SK-N-MC (cell line): ENCODE measurements around the gene ALOX5AP.

Source experiments
- EZH2 ChIP-seq: fragments of 200-600 bp; sonication (generic); IDR thresholded peaks from one replicate; pipeline ENCODE4 v1.6.1; 2017; ENCODE audit warnings: antibody characterized with exemption
- FOXP2 ChIP-seq: optimal IDR thresholded peaks from 2 replicates; pipeline ENCODE3; 2011; ENCODE audit warnings: mild to moderate bottlenecking, moderate library complexity; ENCODE audit not compliant: insufficient read depth; ENCODE audit errors: extremely low read length, control extremely low read depth

DNA sequence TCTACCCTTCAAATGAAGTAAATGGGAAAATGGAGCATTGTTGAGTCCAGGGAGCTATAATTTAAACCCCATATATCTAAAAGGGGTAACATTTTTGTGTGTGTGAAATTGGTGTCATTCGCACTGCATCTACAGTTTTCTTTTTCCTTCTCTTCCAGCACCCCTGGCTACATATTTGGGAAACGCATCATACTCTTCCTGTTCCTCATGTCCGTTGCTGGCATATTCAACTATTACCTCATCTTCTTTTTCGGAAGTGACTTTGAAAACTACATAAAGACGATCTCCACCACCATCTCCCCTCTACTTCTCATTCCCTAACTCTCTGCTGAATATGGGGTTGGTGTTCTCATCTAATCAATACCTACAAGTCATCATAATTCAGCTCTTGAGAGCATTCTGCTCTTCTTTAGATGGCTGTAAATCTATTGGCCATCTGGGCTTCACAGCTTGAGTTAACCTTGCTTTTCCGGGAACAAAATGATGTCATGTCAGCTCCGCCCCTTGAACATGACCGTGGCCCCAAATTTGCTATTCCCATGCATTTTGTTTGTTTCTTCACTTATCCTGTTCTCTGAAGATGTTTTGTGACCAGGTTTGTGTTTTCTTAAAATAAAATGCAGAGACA is 28.6 kb downstream of the ALOX5AP start:
- TF ChIP-seq EZH2 (no peak), FOXP2 (no peak)
